Left lung (tissue), 10 donors: ENCODE results near the gene MAP1LC3C. TPM values are rescaled to one million over a fixed set of nuclear protein-coding genes. Genes with fewer than 3 reads are reported as not detected.
A peak's percentile ranks its signal among the peaks of the same experiment; 100 is the strongest.
"Not testable (repeated sequence)": the region's sequence is repeated elsewhere in the genome, so short reads cannot be mapped to it uniquely, and the experiment has no call there.

Experiments used
- ATAC-seq: fragments of 200-7000 bp; cut with Tn5 transposase; one replicate; pipeline ENCODE4 v1.9.1; 2020; ENCODE audit warnings: moderate library complexity
- DNase-seq, 4 donors: peaks; one replicate each; pipeline ENCODE4 v3.0.0-alpha.2; 2013 to 2020
- H3K27ac ChIP-seq, 2 donors: fragments of 200-600 bp; sonication (generic) in 1 of 2; one replicate each; pipeline versions ENCODE4 v1.5.0 to v1.8.0; 2020 to 2021
- H3K27me3 ChIP-seq, 2 donors: fragments of 200-600 bp; sonication (generic) in 1 of 2; one replicate each; pipeline versions ENCODE4 v1.5.0 to v1.8.0; 2020 to 2021
- H3K36me3 ChIP-seq, 2 donors: fragments of 200-600 bp; sonication (generic) in 1 of 2; one replicate each; pipeline versions ENCODE4 v1.5.0 to v1.8.0; 2020 to 2021
- H3K4me1 ChIP-seq, 2 donors: fragments of 200-600 bp; one replicate each; pipeline ENCODE4 v1.8.0; 2021
- H3K4me3 ChIP-seq, 2 donors: fragments of 200-600 bp; sonication (generic) in 1 of 2; one replicate each; pipeline versions ENCODE4 v1.5.0 to v1.8.0; 2020 to 2021; ENCODE audit warnings: mild to moderate bottlenecking in 1 of 2
- H3K9me3 ChIP-seq, 2 donors: fragments of 200-600 bp; sonication (generic) in 1 of 2; one replicate each; pipeline versions ENCODE4 v1.5.0 to v1.8.0; 2020 to 2021
- CTCF ChIP-seq, 2 donors: fragments of 200-600 bp; sonication (generic) in 1 of 2; IDR thresholded peaks; one replicate each; pipeline versions ENCODE4 v1.5.0 to v1.8.0; 2021; ENCODE audit warnings: antibody characterized with exemption in 2 of 2
- intact Hi-C, 2 donors: fragments of 100-400 bp; cut with DNase I; formaldehyde crosslinking; loops; one replicate each; pipeline versions ENCODE4 v1.11.2 to v1.14.2; 2022
- polyA plus RNA-seq, 6 donors: library from polyadenylated mRNA; unstranded; fragments of 120-200 nt; gene quantifications; one replicate each; pipeline ENCODE4 v1.2.1, GENCODE V29; 2013; ENCODE audit not compliant: insufficient read length in 6 of 6
- total RNA-seq, 2 donors: library from RNA; stranded (reverse); fragmentation: NEBNext Ultra II Directional; extraction: Animal tissue kit (Norgen Biotek cat#: 25700); gene quantifications; one replicate each; pipeline ENCODE4 v1.2.1, GENCODE V29; 2021
- donor health status: DM: no; HTN: yes; CAD: no.
- donor health status: DM: no; HTN: no; CAD: no.

Gene MAP1LC3C
- total and polyA plus RNA-seq, 8 donors = 0.77 to 1.6 (median 1.1) TPM

DNA sequence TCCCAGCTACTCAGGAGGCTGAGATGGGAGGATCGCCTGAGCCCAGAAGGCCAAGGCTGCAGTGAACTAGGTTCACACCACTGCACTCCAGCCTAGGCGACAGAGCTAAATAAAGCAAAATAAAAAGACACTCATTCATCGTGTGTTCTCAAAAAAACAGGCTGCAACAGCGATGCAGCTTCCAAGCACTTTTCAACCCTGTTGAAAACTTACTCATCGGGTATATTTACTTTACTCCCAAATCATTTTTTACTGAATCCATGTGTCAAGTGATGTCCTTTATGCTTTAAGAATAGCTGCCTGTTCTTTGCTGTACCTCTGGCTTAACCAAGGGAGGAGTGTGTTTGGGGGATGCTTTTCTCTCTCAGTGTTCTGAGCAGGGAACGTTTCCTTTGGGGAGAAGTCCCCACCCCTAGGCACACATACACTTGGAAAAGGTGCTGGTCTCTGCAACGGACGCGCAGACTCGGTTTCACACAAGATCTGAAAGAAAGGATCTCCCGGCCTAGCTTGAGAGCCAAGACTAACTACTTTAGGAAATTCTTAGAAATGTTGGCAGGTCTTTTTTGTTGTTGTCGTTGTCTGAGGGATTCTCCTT, 1.4 kb downstream of the MAP1LC3C start:
- no peaks in the 10 kb centered on the region for H3K27me3 ChIP-seq
- no peaks in the 10 kb centered on the region for H3K9me3 ChIP-seq
- no peak overlapping the region for H3K27ac ChIP-seq
- DNase-seq (no peak), ATAC-seq (no peak)
- no peak for TF ChIP-seq CTCF (IDR thresholded peaks at IDR 0.05)
- peaks cover 7 to 8% of the 10 kb centered on the region in 2 donors for H3K4me1 ChIP-seq
- no peaks in the 10 kb centered on the region for H3K36me3 ChIP-seq
- intact Hi-C loops = no loop called here
- H3K4me3 ChIP-seq = no peak overlapping the region

GRCh38 chr1:241994171-241994570, 4.7 kb downstream of the MAP1LC3C start:
- TF ChIP-seq CTCF (IDR thresholded peaks at IDR 0.05) = no peak
- ATAC-seq (no peak), DNase-seq (no peak)
- H3K27ac ChIP-seq = no peak overlapping the region
- H3K4me3 ChIP-seq = no peak overlapping the region
- H3K4me1 ChIP-seq = peaks cover 6 to 8% of the 10 kb centered on the region in 2 donors
- H3K9me3 ChIP-seq = no peaks in the 10 kb centered on the region
- no peaks in the 10 kb centered on the region for H3K36me3 ChIP-seq
- intact Hi-C loops = no loop called here
- no peaks in the 10 kb centered on the region for H3K27me3 ChIP-seq

GRCh38 chr1:241992734-241993133, 6.2 kb downstream of the MAP1LC3C start:
- Histone ChIP-seq H3K36me3 (no peaks in the 10 kb centered on the region), H3K9me3 (no peaks in the 10 kb centered on the region), H3K4me3 (no peak overlapping the region), H3K27me3 (no peaks in the 10 kb centered on the region), H3K27ac (no peak overlapping the region), H3K4me1 (no peaks in the 10 kb centered on the region)
- DNase-seq (no peak), ATAC-seq (peak; percentile 61)
- intact Hi-C loops = no loop called here
- no peak for TF ChIP-seq CTCF (IDR thresholded peaks at IDR 0.05)

DNA sequence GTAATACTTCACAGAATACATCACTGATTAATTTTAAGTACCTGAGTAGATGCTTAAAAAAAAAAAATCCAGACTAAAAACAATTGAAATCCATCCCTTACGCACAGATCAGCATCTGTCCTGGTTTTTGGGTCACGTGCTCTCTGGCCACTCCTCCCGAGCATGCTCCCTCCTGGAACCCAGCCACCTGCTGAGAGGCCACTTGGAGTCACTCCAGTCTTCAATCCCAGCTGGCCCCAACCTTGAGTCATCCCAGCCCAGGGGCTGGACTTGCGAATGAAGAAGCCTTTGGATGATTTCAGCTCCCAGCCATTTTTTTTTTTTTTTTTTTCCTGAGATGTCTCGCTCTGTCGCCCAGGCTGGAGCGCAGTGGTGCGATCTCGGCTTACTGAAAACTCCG, 8.9 kb downstream of the MAP1LC3C start:
- Histone ChIP-seq H3K9me3 (no peaks in the 10 kb centered on the region), H3K27ac (no peak overlapping the region), H3K36me3 (no peaks in the 10 kb centered on the region), H3K27me3 (no peaks in the 10 kb centered on the region), H3K4me1 (no peaks in the 10 kb centered on the region), H3K4me3 (no peak overlapping the region)
- intact Hi-C loops = no loop called here
- ATAC-seq (peak; percentile 67), DNase-seq (peak; percentile 52 to 81 (median 68))
- no peak for TF ChIP-seq CTCF (IDR thresholded peaks at IDR 0.05)

DNA sequence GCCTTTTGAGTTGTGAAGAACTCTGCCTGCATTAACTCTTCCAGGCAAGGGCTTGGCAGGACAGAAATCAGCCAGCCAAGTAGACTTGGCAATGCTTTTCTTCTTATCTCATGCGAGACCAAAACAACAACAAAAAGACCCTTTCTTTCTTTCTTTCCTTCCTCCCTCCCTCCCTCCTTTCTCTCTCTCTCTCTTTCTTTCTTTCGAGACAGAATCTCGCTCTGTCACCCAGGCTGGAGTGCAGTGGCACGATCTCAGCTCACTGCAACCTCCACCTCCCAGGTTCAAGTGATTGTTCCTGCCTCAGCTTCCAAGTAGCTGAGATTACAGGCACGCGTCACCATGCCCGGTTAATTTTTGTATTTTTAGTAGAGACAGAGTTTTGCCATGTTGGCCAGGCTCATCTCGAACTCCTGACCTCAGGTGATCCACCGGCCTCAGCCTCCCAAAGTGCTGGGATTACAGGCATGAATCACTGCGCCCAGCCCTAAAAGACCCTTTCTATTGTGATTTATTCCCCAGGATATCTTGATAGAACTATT, 10.4 kb downstream of the MAP1LC3C start:
- intact Hi-C loops, ATAC-seq, H3K36me3 ChIP-seq, H3K27me3 ChIP-seq, H3K27ac ChIP-seq, H3K4me3 ChIP-seq, H3K4me1 ChIP-seq, H3K9me3 ChIP-seq, DNase-seq: not testable (repeated sequence)

DNA sequence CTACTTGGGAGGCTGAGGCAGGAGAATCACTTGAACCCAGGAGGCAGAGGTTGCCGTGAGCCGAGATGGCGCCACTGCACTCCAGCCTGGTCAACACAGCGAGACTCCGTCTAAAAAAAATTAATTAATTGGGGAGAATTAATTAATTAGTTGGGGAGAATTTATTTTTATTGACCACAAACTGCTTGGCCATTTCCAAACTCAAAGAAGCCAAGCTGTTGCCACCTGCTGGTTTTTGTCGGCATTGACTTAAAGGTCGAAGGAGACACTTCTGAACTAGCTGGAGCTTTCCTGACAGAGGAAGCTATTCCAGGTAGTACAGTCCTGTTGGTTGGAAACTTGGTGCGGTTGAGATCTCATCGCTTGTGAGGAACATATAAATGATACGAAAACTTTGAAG, 13.1 kb downstream of the MAP1LC3C start:
- peak; percentile 27 to 41 for TF ChIP-seq CTCF (IDR thresholded peaks at IDR 0.05)
- Histone ChIP-seq H3K4me1 (no peaks in the 10 kb centered on the region), H3K36me3 (no peaks in the 10 kb centered on the region), H3K4me3 (no peak overlapping the region), H3K27me3 (no peaks in the 10 kb centered on the region), H3K27ac (no peak overlapping the region), H3K9me3 (no peaks in the 10 kb centered on the region)
- no peak for DNase-seq
- ATAC-seq = no peak
- intact Hi-C loops = no loop called here
